IPS-NIHi7 (cell line): ENCODE data around the gene SYF2.

ENCODE experiments used
- DNase-seq: peaks from one replicate; pipeline ENCODE4 v3.0.0; 2012; ENCODE audit warnings: mixed read lengths; ENCODE audit errors: extremely low spot score

The SYF2 gene

GRCh38 chr1:25184001-25184762, 48.1 kb downstream of the SYF2 start:
- DNase-seq: no peak

GRCh38 chr1:25183126-25183980, 48.9 kb downstream of the SYF2 start:
- DNase-seq: no peak

GRCh38 chr1:25182629-25183028, 49.7 kb downstream of the SYF2 start:
- no peak for DNase-seq

GRCh38 chr1:25180996-25181395, 51.3 kb downstream of the SYF2 start:
- no peak for DNase-seq

DNA sequence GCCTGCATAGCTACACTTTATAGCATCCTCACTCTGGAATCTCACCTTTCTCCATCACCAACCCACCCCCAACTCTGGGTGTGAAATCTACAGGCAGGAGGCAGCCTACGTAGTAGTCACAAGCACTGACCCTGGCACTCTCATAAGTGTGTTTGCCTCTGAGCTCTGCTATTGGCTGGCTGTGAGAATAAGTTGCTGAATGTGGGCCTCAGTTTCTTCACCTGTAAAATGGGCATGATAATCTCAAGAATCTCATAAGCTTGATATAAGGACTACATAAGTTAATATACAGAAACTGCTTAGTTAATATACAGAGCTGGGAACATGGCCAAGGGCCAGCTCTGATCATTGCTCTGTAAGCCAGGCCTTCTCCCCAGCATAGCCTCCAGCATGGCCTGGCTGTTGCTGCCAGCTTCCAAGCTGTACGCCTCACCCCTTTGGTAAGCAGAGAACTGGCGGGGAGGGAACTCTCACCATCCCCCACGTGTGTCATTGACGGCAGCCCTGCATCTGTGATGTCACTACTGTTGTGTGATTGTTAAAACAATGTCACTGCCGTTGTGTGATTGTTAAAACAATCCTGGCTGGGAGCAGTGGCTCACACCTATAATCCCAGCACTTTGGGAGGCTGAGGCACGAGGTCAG, 53.3 kb downstream of the SYF2 start:
- no peak for DNase-seq

GRCh38 chr1:25174730-25175612, 57.3 kb downstream of the SYF2 start:
- no peak for DNase-seq

GRCh38 chr1:25174363-25174729, 58.0 kb downstream of the SYF2 start:
- no peak for DNase-seq

DNA sequence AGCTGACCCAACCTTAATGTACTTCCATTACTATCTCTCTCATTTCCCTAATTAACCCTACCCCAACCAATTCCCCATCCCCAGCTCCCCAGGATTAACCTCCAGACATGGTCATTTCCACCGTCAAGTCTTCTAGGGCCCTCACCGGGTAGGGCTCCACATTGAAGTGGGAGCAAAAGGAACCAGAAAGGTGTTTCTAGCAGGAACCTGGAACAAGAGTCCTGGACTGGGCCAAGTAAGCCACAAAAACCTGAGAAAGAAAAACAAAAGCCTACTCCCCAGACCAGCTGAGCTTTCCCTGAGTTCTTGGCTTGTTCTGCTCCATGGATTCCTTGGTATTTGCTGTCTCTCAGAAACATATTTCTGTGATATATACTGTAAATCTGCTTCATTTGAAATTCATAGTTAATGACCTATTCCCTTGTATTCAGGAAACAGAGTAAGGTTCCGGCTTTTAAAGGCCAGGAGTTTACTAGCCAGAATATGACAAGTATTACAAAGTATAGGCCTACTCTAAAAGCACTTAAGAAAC, 58.4 kb downstream of the SYF2 start:
- no peak for DNase-seq
